ENCODE results near the gene PTPMT1. TPM values are rescaled to one million over a fixed set of nuclear protein-coding genes. Genes with fewer than 3 reads are reported as not detected.

PTPMT1 gene
- total RNA-seq, 3 donors from 2014 or later = 130 to 139 (median 137) TPM

DNA sequence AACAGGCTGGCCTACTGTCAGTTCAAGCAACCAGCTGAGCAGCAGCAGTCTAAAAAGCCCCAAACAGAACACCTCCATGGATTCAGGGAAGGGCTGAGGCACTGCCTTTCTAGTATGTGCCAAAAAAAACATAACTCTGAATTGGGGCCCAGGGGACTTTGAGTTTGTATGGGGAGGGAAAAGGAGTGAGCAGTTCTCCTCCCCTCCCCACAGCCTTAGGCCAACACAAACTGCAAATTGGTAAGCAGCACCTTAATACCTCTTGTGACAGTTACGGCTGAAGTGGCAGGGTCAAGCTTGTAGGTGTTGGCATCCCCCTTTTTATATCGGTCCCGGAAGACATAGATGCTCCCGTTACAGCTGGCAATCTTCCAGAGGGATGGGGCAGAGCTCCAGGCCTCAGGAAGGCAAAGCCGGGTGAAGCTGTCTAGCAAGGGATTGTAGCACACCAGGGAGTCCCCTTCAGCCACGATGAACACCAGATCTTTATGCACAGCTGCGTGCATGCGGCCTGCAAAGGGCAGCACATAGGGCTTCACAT is 7.4 kb downstream of the PTPMT1 start:
- Histone ChIP-seq H3K27me3 (no peaks in the 10 kb centered on the region), H3K36me3 (no peaks in the 10 kb centered on the region), H3K9me3 (no peaks in the 10 kb centered on the region), H3K4me3 (no peak overlapping the region), H3K27ac (peak overlapping the region; percentile 2 to 20), H3K4me1 (peaks cover 0 to 11% of the 10 kb centered on the region in 2 donors)
- no peak for TF ChIP-seq POLR2AphosphoS5 (IDR thresholded peaks at IDR 0.05)
- TF ChIP-seq POLR2A (IDR thresholded peaks at IDR 0.05) = no peak
- DNase-seq (ENCODE audit: low spot score in 2 of 2) = no peak
- intact Hi-C loops (cut with DNase I; ENCODE audit: low total_unique reads) = no loop called here

- Histone ChIP-seq H3K27me3 (no peaks in the 10 kb centered on the region), H3K4me1 (peaks cover 0 to 17% of the 10 kb centered on the region in 2 donors), H3K4me3 (no peak overlapping the region), H3K36me3 (no peaks in the 10 kb centered on the region), H3K9me3 (no peaks in the 10 kb centered on the region), H3K27ac (no peak overlapping the region)
- no peak for DNase-seq (ENCODE audit: low spot score in 2 of 2)
- intact Hi-C loops (cut with DNase I; ENCODE audit: low total_unique reads) = no loop called here
- TF ChIP-seq CTCF (IDR thresholded peaks at IDR 0.05) = no peak
Observed at GRCh38 chr11:47573321-47573720, 7.9 kb downstream of the PTPMT1 start.

- Histone ChIP-seq H3K27ac (peak overlapping the region; percentile 93 to 96), H3K4me3 (peak overlapping the region in 2 of 3 donors; percentile 76 to 98), H3K4me1 (peaks cover 0 to 28% of the 10 kb centered on the region in 2 donors), H3K9me3 (no peaks in the 10 kb centered on the region), H3K36me3 (no peaks in the 10 kb centered on the region), H3K27me3 (no peaks in the 10 kb centered on the region)
- intact Hi-C loops (cut with DNase I; ENCODE audit: low total_unique reads) = no loop called here
- no peak for TF ChIP-seq POLR2A (IDR thresholded peaks at IDR 0.05)
- no peak for TF ChIP-seq POLR2AphosphoS5 (IDR thresholded peaks at IDR 0.05)
- no peak for TF ChIP-seq CTCF (IDR thresholded peaks at IDR 0.05)
- no peak for DNase-seq (ENCODE audit: low spot score in 2 of 2)
Observed at GRCh38 chr11:47577460-47578041, 12.2 kb downstream of the PTPMT1 start.

DNA sequence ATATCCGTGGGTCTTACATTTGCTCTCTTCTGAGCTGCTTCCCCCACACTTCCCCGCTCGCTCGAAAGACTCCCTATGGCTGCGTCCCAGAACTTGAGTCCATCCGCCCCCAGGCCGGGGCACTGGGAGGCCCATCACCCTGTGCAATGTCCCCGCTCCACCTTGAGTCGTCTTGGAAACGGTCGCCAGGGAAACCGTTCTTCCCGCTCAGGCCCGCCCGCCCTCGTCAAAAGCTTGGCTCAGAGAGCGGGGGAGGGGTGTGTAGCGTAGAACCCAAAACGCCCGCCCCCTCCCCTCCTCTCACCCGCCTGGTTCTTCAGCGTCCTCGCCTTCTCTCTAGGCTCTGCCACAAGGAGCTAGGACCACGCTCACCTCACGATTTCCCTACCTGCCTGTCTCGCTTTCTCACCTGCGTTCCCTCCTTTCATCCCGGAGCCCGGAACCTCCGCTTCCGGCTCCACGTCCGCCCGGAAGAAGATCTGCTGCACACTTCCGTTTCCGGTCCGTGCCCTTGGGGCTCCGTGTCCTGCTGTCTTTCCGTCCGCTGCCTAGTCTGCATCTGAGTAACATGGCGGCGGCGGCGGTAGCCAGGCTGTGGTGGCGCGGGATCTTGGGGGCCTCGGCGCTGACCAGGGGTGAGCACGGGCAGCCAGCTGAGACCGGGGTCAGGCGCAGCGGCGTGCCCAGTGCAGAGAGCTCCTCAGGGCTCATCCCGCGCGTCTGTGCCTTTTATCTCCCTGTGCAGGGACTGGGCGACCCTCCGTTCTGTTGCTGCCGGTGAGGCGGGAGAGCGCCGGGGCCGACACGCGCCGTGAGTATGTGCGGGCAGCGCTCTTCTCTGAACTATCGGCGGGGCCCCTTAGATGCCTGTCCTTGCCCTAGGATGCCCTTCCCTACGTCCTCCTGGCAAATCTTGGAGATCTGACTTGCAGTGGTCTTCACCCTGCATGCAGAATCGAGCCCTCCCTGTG is 13.4 kb downstream of the PTPMT1 start, which contains the start of the genes KBTBD4 and NDUFS3:
KBTBD4 (minus strand) TSS at position 447 of the 971 bp plus-strand sequence; CDS start at position 428, 19 bp downstream.
NDUFS3 (plus strand) TSS at position 551 of the 971 bp plus-strand sequence; CDS start at position 569, 18 bp downstream.
- Histone ChIP-seq H3K36me3 (no peaks in the 10 kb centered on the region), H3K4me1 (peaks cover 0 to 28% of the 10 kb centered on the region in 2 donors), H3K4me3 (peak within 1 kb of the TSS; percentile 76 to 98 (median 83)), H3K27me3 (no peaks in the 10 kb centered on the region), H3K27ac (peak within 1 kb of the TSS; percentile 93 to 96), H3K9me3 (no peaks in the 10 kb centered on the region)
- DNase-seq (ENCODE audit: low spot score in 2 of 2) = peak; percentile 82 to 88
- intact Hi-C loops (cut with DNase I; ENCODE audit: low total_unique reads) = no loop called here
- TF ChIP-seq CTCF (IDR thresholded peaks at IDR 0.05) (peak in 1 of 3 donors; percentile 7), POLR2AphosphoS5 (IDR thresholded peaks at IDR 0.05) (peak; percentile 93 to 98 (median 97)), POLR2A (IDR thresholded peaks at IDR 0.05) (peak; percentile 61)

DNA sequence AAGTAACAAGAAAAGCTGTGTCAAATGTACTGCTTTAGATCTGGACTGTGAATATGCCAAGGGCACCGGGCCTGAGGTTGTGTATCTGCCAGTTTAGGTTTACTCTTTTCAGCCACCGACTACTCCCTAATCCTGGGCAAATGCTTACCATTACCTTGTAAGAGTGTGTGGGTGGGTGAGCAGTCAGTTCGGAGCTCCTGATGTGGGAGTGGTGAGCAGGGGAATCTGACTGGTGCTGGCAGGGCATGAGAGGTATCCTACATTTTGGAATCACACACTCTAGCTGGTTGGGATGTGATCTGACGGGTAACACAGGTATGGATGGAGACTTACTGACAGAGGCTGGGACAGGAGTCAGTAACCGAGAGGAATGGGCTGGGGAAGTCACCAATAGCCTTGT is 18.4 kb downstream of the PTPMT1 start:
- Histone ChIP-seq H3K36me3 (no peaks in the 10 kb centered on the region), H3K27me3 (no peaks in the 10 kb centered on the region), H3K27ac (no peak overlapping the region), H3K4me1 (peaks cover 0 to 11% of the 10 kb centered on the region in 2 donors), H3K9me3 (no peaks in the 10 kb centered on the region), H3K4me3 (no peak overlapping the region)
- TF ChIP-seq POLR2A (IDR thresholded peaks at IDR 0.05) (no peak), POLR2AphosphoS5 (IDR thresholded peaks at IDR 0.05) (no peak), CTCF (IDR thresholded peaks at IDR 0.05) (no peak)
- intact Hi-C loops (cut with DNase I; ENCODE audit: low total_unique reads) = no loop called here
- DNase-seq (ENCODE audit: low spot score in 2 of 2) = no peak
